GM23248 (cell line): ENCODE measurements around the gene MALSU1.

Experiments
- EZH2 ChIP-seq: fragments of 200-600 bp; sonication (generic); IDR thresholded peaks from 2 replicates; pipeline ENCODE4 v1.6.1; 2018; ENCODE audit warnings: antibody characterized with exemption, mild to moderate bottlenecking; ENCODE audit not compliant: insufficient read depth, poor library complexity, severe bottlenecking
- EZH2phosphoT487 ChIP-seq: fragments of 200-600 bp; sonication (generic); IDR thresholded peaks from 2 replicates; pipeline ENCODE4 v1.6.1; 2018; ENCODE audit warnings: antibody characterized with exemption, moderate library complexity, mild to moderate bottlenecking, low read depth; ENCODE audit not compliant: insufficient read depth

GRCh38 chr7:23273141-23273599, 26.0 kb upstream of the MALSU1 start:
- TF ChIP-seq EZH2, result no peak
- TF ChIP-seq EZH2phosphoT487, result no peak
